Measurements from ENCODE around the gene JPH4.

JPH4 gene

DNA sequence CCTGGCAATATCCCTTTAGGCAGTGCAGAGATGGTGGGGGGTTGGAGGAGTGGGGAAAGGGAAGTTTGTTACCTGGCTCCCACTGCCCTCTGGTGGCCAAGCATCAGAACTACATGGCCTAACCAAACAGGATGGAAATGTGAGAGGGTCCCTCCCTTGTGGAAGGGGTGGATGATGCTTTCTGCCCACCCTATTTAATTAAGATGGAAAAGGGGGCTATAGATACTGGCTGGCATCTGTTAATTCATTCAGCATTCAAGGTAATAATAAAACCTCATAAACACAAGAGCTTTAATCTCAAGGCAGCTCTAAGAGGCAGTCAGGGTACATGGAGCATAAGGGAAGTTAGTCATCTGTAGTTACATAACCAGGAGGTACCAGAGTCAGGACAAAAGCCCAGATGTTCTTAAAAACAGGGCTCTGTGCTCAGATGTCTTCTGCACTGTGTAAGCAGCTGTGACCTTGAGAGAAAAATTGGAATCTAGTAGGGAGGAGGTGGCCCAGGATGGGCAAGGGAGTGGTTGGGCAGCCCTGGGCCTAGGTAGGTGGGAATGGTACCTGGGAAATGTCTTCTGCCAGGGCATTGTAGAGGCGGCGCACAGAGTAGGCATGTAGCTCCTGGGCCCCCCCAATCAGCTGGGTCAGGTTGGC lies 15.6 kb downstream of the JPH4 start:
- H3K27me3 Mint-ChIP-seq = no peaks in the 10 kb centered on the region
- H3K4me1 Mint-ChIP-seq = peaks cover 38% of the 10 kb centered on the region
- DNase-seq (ENCODE audit: low spot score in 2 of 2) = peak; percentile 27 to 41
- no peak for ATAC-seq (replicated peaks; ENCODE audit: extremely low read depth, poor library complexity, severe bottlenecking)
- H3K9me3 Mint-ChIP-seq = no peaks in the 10 kb centered on the region
- H3K27ac Mint-ChIP-seq (ENCODE audit: low read depth) = peak overlapping the region; percentile 41
- no peak overlapping the region for H3K4me3 Mint-ChIP-seq
- H3K36me3 Mint-ChIP-seq (ENCODE audit: insufficient read depth) = peaks cover 26% of the 10 kb centered on the region

DNA sequence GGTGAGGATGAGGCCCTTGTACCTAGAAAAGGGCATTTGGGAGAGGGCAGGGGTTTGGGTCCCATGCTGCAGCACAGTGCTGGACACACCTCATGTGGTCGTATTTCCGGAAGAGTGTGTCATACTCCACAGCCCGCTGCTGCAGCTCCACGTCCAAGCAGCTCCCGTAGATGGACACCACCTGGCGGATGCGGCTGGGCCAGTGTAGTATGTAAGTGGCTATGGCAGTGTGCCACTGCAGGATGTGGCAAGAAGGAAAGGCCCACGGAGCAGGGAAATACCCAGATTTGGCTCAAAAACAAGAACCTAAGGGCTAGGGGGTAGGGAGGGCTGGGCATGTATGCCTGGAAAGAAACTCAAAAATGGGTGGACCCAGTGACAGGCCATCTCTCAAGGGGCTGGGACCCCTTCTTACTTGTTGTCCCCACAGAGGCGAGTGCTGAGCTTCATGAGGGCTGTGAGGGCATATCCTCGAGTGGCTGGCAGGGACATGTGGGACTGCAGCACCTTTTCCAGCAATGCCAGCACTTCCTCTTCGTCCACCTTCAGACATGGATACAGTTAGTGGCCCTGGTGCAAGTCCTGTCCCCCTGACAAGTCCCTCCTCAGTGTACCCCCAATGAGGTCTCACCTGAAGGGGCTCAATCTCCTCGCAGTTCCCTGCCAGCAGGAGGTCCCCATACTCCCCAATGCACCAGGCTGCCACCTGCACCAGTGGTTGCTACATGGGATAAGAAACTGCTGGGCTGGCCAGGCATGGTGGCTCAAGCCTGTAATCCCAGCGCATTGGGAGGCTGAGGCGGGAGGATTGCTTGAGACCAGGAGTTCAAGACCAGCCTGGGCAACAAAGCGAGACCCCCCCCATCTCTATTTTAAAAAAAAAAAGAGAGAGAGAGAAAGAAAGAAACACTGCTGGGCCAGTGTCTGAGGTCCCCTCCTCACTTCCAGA lies 16.4 kb downstream of the JPH4 start:
- Mint-ChIP-seq H3K4me1 (peaks cover 38% of the 10 kb centered on the region), H3K36me3 (ENCODE audit: insufficient read depth) (peaks cover 24% of the 10 kb centered on the region), H3K27me3 (no peaks in the 10 kb centered on the region), H3K4me3 (no peak overlapping the region), H3K27ac (ENCODE audit: low read depth) (peak overlapping the region; percentile 41), H3K9me3 (no peaks in the 10 kb centered on the region)
- DNase-seq (ENCODE audit: low spot score in 2 of 2) (no peak), ATAC-seq (replicated peaks; ENCODE audit: extremely low read depth, poor library complexity, severe bottlenecking) (no peak)

DNA sequence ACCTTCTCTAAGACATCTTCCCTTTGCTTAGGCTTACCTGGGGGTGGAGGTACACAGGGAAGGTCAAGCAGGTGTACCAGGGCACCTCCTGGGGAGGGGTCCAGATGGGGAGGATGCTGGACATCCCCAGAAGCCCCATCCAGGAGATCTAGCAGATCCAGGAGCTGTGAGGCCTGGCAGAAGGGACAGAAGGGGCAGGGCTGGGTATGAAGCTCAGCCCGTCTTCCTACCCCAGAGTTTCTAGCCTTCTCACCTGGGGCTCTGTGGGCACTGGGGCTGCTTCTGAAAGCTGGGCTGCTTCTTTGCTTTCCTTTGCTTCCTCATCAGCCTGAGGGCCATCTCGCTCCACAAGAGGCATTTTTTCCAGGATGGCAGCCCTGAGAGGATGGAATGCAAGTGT lies 17.3 kb downstream of the JPH4 start:
- Mint-ChIP-seq H3K9me3 (no peaks in the 10 kb centered on the region), H3K4me1 (peaks cover 40% of the 10 kb centered on the region), H3K27me3 (no peaks in the 10 kb centered on the region), H3K27ac (ENCODE audit: low read depth) (no peak overlapping the region), H3K4me3 (no peak overlapping the region), H3K36me3 (ENCODE audit: insufficient read depth) (peaks cover 23% of the 10 kb centered on the region)
- ATAC-seq (replicated peaks; ENCODE audit: extremely low read depth, poor library complexity, severe bottlenecking) = no peak
- DNase-seq (ENCODE audit: low spot score in 2 of 2) = no peak

DNA sequence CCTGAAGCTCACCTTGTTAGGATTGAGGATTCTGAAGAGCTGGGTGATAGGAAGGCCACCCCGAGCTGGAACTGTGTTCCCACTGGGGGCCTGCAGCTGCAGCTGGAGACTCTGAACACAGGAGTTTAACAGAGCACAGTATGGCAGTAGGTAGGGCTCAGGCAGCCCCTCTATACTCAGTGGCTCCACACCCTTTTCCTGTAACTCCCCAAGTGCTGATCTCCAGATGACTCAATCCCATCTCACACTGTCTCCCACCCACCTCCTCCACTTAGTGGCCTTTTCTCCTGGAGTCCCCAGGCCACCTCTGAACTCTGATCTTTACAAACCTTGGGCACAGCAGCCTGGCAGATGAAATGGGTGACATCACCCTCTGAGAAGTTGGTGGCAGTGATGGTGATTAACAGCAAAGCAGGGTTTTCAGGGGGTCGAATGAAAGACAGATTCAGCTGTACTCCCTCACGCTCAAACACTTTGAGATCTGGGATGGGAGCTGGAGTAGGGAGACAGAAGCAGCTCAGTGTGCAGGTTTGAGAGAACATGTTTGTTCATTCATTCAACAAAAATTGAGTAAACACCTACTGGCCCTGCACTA lies 18.6 kb downstream of the JPH4 start:
- H3K9me3 Mint-ChIP-seq = no peaks in the 10 kb centered on the region
- no peak overlapping the region for H3K4me3 Mint-ChIP-seq
- no peak for ATAC-seq (replicated peaks; ENCODE audit: extremely low read depth, poor library complexity, severe bottlenecking)
- no peak for DNase-seq (ENCODE audit: low spot score in 2 of 2)
- H3K4me1 Mint-ChIP-seq = peaks cover 49% of the 10 kb centered on the region
- H3K36me3 Mint-ChIP-seq (ENCODE audit: insufficient read depth) = peaks cover 29% of the 10 kb centered on the region
- H3K27me3 Mint-ChIP-seq = no peaks in the 10 kb centered on the region
- no peak overlapping the region for H3K27ac Mint-ChIP-seq (ENCODE audit: low read depth)

DNA sequence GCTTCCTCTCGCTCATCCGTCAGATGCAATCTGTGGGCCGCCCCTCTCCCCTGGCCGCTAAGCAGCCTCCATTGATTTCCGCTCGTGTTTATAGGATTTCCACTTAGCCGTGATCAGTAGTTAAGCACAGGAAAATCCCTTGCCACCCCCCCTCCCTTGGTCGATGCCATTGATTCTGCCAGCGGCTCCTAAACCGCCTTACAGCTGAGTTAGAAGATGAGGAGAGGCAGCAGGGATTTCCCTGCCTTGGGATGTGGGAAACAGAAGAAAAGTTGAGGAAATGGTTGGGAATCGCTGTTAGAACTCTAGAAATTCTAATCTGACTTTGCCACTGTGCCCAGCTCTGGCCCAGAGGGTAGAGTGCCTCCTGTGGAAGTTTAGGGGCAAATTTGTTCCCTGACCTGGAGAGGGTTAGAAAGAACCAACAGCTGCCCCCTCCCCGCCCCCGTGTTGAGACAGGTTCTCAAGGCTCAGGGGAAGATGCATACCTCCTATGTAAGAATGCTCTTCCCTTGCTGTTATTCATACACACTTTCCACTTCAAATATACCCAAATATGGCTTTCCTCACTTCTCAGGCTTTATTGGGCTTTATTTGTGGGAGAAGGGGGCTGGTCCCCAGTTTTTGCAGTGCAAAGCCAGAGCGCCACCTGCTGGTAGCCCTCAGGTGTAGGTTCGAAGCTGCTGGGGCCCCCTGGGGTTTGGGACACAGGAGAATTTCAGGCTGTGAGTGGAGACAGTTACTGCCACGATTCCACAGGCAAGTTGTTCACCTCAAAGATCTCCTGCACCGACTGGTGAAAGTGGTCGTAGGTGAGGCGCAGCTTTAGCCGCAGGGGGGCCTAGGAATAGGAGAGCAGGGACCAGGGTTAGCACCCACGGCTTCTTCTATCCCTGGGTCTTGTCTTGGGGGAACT lies 19.3 kb downstream of the JPH4 start:
- no peaks in the 10 kb centered on the region for H3K9me3 Mint-ChIP-seq
- ATAC-seq (replicated peaks; ENCODE audit: extremely low read depth, poor library complexity, severe bottlenecking) (no peak), DNase-seq (ENCODE audit: low spot score in 2 of 2) (peak; percentile 31 to 52)
- no peak overlapping the region for H3K27ac Mint-ChIP-seq (ENCODE audit: low read depth)
- H3K27me3 Mint-ChIP-seq = no peaks in the 10 kb centered on the region
- H3K4me1 Mint-ChIP-seq = peaks cover 47% of the 10 kb centered on the region
- H3K36me3 Mint-ChIP-seq (ENCODE audit: insufficient read depth) = peaks cover 27% of the 10 kb centered on the region
- no peak overlapping the region for H3K4me3 Mint-ChIP-seq

DNA sequence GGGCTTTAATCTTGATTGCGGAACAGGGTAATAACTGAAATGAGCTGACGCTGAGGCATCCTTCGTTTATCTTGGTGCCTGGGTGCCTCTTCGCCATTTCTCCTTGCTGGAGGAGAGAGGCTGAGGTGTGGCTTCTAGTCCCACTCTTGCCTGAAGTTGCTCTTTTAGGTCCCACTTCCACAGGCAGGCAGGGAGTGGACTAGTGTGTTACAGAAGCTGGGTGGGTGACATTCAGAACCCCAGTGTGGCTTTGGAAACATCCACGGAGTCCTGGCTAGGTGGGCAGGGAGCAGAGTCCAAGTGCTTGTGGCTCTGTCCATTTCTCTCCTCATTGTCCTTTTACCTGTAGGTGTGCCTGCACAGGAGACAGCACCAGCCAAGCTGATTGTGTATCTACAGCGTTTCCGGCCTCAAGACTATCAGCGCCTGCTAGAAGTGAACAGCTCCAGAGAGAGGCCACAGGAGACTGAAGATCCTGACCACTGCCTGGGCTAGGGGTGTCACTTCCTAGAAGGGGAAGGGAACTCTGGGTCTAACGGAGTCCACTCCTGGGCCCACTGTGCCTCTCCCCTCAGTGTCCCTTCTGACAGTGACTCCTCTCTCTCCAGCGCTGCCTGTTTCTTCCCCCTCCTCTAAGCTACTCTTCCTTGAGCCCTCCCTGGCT lies 20.1 kb downstream of the JPH4 start:
- H3K9me3 Mint-ChIP-seq = no peaks in the 10 kb centered on the region
- peaks cover 42% of the 10 kb centered on the region for H3K4me1 Mint-ChIP-seq

DNA sequence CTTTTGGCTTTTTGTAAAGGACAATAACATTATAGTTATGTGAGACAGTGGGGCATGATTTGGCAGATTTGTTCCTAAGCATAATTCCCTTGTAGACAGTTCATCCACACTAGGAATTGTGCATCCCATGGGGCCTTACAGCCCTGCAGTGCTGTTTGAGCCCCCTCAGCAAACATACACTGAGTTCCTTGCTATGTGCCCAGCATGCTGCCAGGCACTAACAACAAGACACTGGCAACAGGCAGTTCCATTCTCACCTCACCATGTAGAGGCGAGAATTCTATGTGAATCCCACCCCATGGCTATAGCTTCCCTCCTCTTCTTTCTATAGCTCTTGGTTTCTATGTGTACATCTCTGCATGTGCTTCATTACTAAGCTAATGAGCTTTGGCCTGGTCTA lies 20.6 kb downstream of the JPH4 start:
- no peak for ATAC-seq (replicated peaks; ENCODE audit: extremely low read depth, poor library complexity, severe bottlenecking)
- H3K4me3 Mint-ChIP-seq = peak overlapping the region; percentile 59
- no peaks in the 10 kb centered on the region for H3K27me3 Mint-ChIP-seq
- H3K9me3 Mint-ChIP-seq = no peaks in the 10 kb centered on the region
- peaks cover 42% of the 10 kb centered on the region for H3K4me1 Mint-ChIP-seq
- no peak for DNase-seq (ENCODE audit: low spot score in 2 of 2)
- H3K27ac Mint-ChIP-seq (ENCODE audit: low read depth) = peak overlapping the region; percentile 91
- peaks cover 22% of the 10 kb centered on the region for H3K36me3 Mint-ChIP-seq (ENCODE audit: insufficient read depth)

More for the DNA sequence above, 20.1 kb downstream of the JPH4 start:
- DNase-seq (ENCODE audit: low spot score in 2 of 2) (no peak), ATAC-seq (replicated peaks; ENCODE audit: extremely low read depth, poor library complexity, severe bottlenecking) (no peak)
- H3K27me3 Mint-ChIP-seq = no peaks in the 10 kb centered on the region
- H3K4me3 Mint-ChIP-seq = no peak overlapping the region
- no peak overlapping the region for H3K27ac Mint-ChIP-seq (ENCODE audit: low read depth)
- H3K36me3 Mint-ChIP-seq (ENCODE audit: insufficient read depth) = peaks cover 25% of the 10 kb centered on the region

DNA sequence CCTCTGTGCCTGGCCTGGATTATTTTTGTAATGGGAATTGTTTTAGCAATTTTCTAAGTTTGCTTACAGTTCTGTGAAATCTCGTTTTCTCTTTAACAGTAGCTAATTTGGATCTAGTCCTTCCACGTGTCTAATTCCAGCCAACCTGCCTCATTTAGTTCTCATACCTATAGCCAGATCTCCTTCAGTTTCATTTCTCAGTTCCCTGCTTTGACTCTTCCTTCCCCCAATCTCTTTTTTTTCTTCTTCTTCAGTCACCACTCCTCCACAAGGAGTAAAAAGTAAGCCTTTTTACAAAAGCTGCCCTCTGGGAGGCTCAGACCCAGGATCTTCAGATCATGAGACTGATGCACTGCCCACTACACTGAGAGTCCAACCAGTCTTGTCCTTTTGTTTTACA lies 21.1 kb downstream of the JPH4 start:
- peaks cover 21% of the 10 kb centered on the region for H3K36me3 Mint-ChIP-seq (ENCODE audit: insufficient read depth)
- DNase-seq (ENCODE audit: low spot score in 2 of 2) (no peak), ATAC-seq (replicated peaks; ENCODE audit: extremely low read depth, poor library complexity, severe bottlenecking) (no peak)
- H3K27me3 Mint-ChIP-seq = no peaks in the 10 kb centered on the region
- peak overlapping the region; percentile 59 for H3K4me3 Mint-ChIP-seq
- peaks cover 42% of the 10 kb centered on the region for H3K4me1 Mint-ChIP-seq
- H3K27ac Mint-ChIP-seq (ENCODE audit: low read depth) = peak overlapping the region; percentile 91
- H3K9me3 Mint-ChIP-seq = no peaks in the 10 kb centered on the region

DNA sequence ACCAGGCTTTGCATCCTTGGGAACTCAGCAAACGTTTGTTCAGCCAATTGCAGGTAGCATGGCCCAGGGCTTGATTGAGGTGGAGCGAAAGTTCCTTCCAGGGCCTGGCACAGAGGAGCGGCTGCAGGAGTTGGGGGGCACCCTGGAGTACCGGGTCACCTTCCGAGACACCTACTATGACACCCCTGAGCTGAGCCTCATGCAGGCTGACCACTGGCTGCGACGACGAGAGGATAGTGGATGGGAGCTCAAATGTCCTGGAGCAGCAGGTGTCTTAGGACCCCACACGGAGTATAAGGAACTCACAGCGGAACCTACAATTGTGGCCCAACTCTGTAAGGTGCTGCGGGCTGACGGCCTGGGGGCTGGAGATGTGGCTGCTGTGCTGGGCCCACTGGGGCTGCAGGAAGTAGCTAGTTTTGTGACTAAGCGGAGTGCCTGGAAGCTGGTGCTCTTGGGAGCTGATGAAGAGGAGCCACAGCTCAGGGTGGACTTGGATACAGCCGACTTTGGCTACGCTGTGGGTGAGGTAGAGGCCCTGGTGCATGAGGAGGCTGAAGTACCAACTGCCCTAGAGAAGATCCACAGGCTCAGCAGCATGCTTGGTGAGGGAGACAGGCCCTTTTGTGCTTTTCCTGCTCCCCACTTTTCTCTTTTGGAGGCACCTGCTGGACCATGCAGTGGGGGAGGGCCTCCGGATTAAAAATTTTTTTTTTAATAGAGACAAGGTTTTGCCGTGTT lies 21.7 kb downstream of the JPH4 start:
- Mint-ChIP-seq H3K9me3 (no peaks in the 10 kb centered on the region), H3K27me3 (no peaks in the 10 kb centered on the region), H3K4me3 (peak overlapping the region; percentile 89), H3K36me3 (ENCODE audit: insufficient read depth) (peaks cover 19% of the 10 kb centered on the region), H3K4me1 (peaks cover 43% of the 10 kb centered on the region), H3K27ac (ENCODE audit: low read depth) (peak overlapping the region; percentile 91)
- DNase-seq (ENCODE audit: low spot score in 2 of 2) (no peak), ATAC-seq (replicated peaks; ENCODE audit: extremely low read depth, poor library complexity, severe bottlenecking) (no peak)

DNA sequence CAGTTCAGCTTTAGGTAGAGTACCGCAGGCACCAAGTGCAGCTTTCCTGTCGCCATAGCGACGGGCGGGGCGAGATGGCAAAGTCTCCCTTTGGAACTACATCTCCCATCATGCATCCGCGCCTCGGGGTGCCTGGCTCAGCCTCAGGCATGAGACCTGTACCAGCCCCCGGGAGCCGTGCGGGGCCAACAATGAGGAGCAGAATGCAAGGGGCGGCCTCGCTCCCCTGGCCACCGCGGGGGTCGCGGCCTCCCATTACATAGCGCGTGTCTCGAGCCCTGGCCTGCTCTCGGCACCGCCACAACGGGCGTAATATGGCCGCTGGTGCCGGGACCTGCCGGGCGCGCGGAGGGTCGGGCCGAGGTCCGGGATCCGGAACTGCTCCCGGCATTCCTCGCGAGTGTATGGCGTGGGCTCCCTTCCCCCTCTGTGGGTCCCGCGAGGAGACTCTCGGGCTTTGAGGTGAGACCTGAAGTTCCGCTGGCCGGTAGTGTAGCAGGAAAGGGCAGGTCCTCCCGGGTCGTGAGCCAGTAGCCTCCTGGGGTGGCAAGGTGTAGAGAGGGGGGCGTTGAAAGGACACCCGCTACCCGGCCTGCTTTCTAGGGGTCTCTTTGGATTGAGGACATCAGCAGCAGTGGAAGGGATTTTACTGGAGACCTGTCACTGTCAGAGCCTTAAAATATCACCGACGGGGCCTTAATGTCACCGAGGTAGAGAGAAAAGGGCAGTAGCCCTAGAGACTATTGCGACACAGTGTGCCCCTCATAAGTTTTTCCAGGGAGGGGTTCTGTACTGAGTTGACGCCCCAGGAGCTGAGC lies 22.5 kb downstream of the JPH4 start, which contains the start of gene THTPA:
Gene THTPA, plus strand, starts transcription at position 390 of the 818 bp plus-strand sequence. CDS start 487 bp downstream, outside the sequence.
- Mint-ChIP-seq H3K27ac (ENCODE audit: low read depth) (peak within 1 kb of the TSS; percentile 91), H3K36me3 (ENCODE audit: insufficient read depth) (peaks cover 14% of the 10 kb centered on the region), H3K27me3 (no peaks in the 10 kb centered on the region), H3K9me3 (no peaks in the 10 kb centered on the region), H3K4me3 (peak within 1 kb of the TSS; percentile 89), H3K4me1 (peaks cover 41% of the 10 kb centered on the region)
- peak; percentile 88 for ATAC-seq (replicated peaks; ENCODE audit: extremely low read depth, poor library complexity, severe bottlenecking)
- DNase-seq (ENCODE audit: low spot score in 2 of 2) = peak; percentile 83 to 88

Measured in central memory CD8-positive, alpha-beta T cell (primary cell).